HG02610 (cell line): ENCODE measurements around the gene LANCL3.

ENCODE experiments used
- ATAC-seq: cut with Tn5 transposase; IDR thresholded peaks from one replicate; pipeline ENCODE4 v1.9.1; 2021; ENCODE audit warnings: mild to moderate bottlenecking, moderate library complexity; ENCODE audit not compliant: unreplicated experiment

LANCL3 gene

DNA sequence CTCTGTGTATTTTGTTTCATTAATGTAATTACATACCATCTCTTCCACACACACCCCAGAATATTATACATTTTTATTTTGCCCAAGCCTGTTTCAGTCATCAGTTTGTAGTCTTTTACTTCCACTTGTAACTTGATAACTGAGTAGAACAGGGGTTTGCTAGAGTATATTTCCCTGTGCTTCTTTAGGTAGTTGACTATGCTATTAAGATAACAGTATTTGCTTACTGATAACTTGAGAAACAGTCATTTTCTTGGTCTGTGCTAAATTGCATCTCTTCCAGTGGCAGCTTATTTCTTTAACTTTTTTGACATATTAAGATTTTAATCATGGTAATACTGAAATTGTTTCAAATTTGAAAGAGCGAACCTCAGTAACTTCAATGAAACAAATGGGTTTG lies 107.1 kb downstream of the LANCL3 start:
- ATAC-seq: no peak

DNA sequence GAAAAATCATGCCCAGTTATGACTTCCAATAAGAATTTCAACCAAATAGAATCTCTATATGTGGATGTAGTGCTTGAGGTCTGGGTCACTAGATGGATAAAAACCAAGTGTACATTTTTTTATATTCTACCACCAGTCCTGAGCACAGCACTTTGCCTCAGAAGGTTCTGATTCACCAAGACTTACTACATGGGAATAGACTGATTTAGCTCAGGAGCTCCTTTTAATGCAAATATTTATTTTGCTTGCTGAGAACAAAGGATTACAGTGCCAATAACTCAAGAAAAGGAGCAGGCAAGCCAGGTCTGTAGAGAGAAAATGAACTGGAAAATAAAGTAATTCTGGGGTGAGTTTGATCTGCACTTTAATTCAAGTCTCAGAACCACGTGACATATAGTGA lies 107.8 kb downstream of the LANCL3 start:
- ATAC-seq: no peak

GRCh38 chrX:37679888-37680287 lies 108.4 kb downstream of the LANCL3 start:
- ATAC-seq: no peak

GRCh38 chrX:37684426-37684825 lies 113.0 kb downstream of the LANCL3 start:
- no peak for ATAC-seq

DNA sequence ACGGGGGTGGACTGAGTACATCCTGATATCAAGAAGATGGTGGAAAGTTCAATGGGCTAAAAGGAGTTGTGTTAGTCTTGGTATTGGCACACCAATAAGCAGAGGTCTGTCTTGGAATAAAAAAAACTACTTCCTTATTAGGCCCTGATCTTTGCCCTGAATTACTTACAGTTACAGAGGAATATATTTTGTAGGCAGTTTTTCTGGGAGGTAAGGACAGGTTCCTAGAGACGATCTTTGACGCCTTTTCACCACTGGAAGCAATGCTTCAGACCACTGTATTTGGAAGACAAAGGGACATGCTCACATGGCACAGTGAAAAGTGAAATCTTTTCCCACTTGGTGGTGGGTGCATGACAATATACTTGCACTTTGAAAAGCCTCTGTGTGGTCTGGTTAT lies 113.5 kb downstream of the LANCL3 start:
- ATAC-seq: no peak

DNA sequence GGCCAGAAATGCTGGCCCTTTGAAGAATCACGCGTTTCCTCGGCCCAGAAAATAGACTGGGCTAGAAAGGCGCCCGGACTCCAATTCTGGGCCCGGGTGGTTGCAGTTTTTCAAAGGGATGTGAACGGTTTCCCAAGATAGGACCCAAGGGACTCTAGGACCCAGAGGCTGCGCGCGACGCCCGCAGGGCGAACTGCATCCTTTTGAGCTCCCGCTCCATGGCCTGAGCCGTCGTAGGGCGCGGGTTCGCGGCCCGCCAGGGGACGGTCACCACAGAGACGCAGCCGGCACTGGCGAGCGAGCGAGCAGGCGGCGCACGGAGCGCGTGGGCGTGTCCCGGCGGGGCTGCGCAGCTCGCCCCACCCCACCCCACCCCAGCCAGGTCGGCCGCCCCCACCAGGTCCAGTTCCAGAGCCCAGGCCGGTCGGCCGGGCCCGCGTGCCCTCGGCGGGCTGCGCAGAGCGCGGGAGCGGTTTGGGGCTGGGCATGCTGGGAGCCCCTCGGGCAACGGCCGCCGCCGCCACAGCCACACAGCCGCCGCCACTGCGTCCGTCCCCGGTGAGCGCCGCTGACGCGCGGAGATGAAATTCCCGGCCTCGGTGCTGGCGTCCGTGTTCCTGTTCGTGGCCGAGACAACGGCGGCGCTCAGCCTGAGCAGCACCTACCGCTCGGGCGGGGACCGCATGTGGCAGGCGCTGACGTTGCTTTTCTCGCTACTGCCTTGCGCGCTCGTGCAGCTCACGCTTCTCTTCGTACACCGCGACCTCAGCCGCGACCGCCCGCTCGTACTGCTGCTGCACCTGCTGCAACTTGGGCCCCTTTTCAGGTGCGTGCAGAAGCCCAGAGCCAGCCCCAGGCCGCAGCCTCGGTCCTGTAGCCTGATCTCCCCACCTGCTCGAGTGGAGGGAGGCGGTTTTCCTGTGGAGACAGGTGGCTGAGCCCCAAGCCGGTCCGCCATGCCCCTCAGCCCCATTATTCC lies 114.2 kb downstream of the LANCL3 start, which contains the start of gene XK:
Gene XK, plus strand, starts transcription at position 411 of the 979 bp plus-strand sequence. Its CDS starts 171 bp downstream, at position 582.
- ATAC-seq: no peak

GRCh38 chrX:37686369-37686995 lies 115.0 kb downstream of the LANCL3 start:
- ATAC-seq: no peak

DNA sequence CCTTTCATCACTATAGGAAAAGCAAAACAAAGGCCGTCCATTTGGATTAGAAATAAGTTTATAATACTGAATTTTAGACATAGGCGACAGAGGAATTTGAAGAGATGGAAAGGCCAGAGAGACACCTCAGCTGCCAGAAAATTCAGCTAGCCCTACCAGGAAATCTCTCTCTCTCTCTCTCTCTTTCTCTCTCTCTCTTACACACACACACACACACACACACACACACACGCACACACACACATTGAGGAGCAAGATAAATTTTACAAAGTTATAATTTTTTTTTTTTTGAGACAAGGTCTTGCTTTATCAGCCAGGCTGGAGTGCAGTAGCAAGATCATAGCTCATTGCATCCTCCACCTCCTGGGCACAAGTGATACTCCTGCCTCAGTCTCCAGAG lies 115.5 kb downstream of the LANCL3 start:
- ATAC-seq: no peak

DNA sequence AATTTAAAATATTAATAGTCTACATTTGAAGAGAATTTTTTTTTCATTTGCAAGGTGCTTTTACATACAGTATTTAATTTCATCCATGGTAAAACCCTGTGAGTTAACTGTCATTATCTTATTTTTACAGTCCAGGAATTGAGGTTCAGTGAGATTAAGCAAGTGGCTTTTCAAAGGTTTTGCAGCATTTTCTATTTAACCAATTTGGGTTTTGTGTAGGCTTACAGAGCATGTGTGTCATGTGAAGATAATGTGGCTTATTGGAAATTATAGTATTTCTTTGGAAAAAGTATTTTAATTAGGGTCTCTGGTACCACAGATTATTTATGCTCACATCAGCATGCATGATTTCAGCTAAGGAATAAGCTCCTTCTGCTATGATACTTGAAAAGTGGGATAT lies 118.7 kb downstream of the LANCL3 start:
- ATAC-seq: no peak

- ATAC-seq: no peak
Measured at GRCh38 chrX:37692918-37693317, 121.5 kb downstream of the LANCL3 start.

GRCh38 chrX:37697169-37697760 lies 125.8 kb downstream of the LANCL3 start:
- ATAC-seq: no peak

GRCh38 chrX:37701588-37701987 lies 130.1 kb downstream of the LANCL3 start:
- no peak for ATAC-seq

DNA sequence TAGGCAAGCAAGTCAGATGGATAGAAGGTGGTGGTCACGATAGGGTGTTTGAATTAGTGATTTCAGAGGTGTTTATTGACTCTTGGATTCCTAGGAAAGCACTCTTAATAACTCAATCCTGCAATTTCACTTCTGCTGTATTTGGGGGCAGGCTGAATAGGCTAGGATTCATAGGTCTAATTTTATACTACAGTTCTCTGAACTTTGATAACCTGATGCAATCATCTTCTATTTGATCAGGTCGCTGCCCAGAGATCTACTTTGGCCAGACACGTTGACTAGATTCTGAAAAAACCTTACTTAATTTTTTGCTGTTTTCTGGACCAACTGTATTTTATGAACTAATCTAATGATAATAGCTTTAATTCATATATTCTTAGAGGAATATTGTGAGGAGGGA lies 140.5 kb downstream of the LANCL3 start:
- no peak for ATAC-seq

DNA sequence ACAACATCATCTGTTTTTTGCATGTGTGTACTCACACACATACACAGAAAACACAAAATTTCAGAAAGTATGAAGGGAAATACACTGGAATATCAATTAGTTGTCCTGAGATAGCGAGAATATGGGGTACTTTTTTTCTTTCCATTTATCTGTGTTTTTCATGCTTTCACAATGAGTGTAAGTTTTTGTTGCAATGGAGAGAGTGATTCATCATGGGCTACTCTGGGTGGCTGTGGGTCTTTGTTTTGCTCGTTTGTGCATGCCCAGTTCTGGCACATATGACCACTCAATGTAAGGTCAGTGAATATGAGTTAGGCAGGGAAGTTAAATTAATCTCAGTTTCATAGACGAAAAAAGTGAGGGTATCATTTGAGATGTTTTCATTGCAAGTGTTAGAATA lies 141.0 kb downstream of the LANCL3 start:
- ATAC-seq: peak; percentile 54

- ATAC-seq: no peak
Measured at GRCh38 chrX:37714479-37714878, 143.0 kb downstream of the LANCL3 start.

DNA sequence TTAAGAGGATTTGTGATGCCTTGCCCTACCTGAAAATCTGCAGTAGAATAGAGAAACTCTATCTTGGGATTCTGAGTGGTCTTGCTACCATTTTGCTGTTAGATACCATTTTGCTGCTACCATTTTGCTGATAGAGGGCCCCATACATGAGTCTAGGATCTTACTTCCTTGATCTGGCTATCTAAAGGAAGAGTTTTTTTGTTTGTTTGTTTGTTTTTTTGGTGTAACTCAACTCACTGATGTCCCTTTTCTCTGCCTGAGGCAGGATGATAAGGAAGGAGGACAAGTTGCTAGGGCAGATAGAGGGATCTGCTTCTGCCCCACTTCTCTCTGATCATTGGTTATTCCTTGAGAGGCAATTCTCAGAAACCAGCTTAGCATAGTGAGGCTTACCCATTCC lies 145.1 kb downstream of the LANCL3 start:
- no peak for ATAC-seq

DNA sequence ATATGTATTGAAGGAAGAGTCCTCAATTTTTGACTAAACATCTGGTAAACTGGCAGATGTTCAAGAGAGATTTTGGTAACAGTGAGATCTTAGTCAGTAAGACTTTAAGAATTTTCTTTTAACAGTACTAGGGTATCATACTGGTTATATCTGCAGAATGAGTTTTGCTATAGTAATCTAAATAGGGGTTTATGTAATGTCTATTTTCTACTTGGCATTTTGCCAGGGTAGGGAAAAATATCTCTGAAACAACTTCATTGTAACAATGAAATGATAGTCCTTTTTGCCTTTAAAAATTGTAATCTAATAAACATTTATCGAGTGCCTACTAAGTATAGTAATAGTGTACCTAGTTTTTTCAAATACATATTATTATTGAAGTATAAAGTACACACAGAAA lies 146.2 kb downstream of the LANCL3 start:
- ATAC-seq: no peak

GRCh38 chrX:37722595-37722994 lies 151.1 kb downstream of the LANCL3 start:
- no peak for ATAC-seq

GRCh38 chrX:37726346-37726745 lies 154.9 kb downstream of the LANCL3 start:
- no peak for ATAC-seq
